HG03457 (cell line): ENCODE data around the gene PI16.
"Not testable (repeated sequence)": the region's sequence is repeated elsewhere in the genome, so short reads cannot be mapped to it uniquely, and the experiment has no call there.

Experiments used
- ATAC-seq: cut with Tn5 transposase; IDR thresholded peaks from one replicate; pipeline ENCODE4 v1.9.1; 2021; ENCODE audit warnings: moderate number of reproducible peaks; ENCODE audit not compliant: unreplicated experiment

The PI16 gene

DNA sequence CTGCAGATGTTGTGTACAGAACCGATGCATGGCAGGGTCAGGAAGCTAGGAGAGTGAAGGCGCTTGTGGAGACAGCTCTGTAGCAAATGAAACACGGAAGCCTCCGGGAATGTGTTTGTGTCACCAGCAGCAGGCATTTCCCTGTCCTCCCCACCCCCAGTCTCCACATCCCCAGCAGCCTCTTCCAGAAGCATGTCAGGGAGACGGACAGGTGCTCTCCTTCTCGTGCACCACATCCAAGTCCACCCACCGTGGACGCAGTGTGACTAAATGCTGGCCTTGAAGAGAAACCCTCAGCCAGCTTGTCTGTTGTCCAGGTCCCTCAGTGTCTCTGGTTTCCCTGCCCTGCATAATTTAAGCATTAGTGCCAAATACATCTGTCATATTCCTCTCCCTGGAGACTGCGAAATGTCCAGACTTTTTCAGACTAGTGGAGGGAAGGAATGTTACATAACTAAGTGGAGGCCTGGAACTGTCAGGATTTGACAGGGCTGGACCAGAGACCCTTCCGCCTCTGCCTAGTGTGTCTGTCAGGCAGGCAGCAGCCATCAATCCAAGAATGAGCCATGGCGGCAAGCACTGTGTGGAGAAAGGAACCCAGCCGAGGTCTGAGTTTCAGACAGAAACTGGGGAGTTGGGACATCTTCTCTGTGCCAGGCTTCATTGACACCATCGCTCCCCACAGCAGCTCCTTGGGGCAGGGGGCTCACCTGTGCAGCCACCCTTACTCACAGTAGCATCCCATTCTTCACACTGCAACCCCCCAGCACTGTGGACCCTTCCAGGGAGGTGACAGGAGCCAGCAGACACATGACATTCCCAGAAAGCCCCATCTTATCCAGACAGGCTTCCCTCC lies 26.6 kb upstream of the PI16 start:
- ATAC-seq = no peak

DNA sequence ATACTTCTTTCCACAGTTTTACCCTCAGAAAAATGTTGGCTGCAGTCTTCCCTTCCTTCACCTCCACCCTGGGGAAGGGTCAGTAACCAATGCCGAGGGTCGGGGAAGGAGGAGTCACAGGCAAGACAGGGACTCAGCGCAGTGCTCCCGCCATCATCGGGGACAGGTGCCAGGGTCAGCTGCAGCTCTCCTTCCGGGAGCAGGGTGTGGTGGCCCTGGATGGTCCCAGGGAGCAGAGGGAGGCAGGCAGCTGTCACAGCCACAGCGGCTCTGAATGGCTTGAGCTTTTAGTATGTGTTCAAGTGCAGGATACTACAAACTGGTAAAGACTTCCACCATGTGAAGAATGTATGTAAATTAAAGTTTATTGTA lies 26.0 kb upstream of the PI16 start:
- no peak for ATAC-seq

DNA sequence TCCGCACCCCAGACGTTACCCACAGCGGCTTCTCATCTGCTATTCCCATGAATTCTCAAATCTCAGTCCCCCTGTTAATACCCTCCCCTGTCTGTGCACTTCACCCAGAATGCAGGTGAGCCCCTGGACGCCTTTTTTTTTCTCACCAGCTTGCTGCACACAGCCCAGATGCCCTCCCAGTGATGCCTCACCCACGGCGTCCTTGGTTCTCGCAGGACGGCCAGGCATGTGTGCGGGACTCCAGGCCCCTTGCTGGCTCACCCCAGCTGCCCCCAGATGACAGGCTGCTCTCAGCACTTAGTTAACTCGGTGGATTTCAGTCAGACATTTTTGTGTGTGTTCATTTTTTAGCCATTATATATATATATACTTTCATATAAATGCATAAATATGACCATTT lies 25.4 kb upstream of the PI16 start:
- no peak for ATAC-seq

DNA sequence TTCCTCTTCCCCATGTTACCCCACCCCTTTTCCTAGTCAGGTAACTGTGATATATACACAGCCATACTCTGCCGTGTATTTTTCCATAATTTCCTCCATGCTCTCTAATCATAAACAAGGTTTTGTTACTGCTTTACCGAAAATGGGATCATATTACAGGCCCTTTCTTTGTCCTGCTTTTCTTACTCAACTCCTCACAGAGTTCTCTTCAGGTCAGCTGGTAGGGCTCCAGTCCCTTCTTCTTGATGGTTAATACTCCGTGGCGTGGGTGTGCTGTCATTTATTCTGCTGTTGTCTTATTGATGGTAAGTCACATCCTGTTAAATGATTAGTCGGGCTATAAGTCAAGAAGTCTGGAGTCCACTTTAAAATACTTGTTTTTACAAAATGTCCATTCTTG lies 24.9 kb upstream of the PI16 start:
- no peak for ATAC-seq

DNA sequence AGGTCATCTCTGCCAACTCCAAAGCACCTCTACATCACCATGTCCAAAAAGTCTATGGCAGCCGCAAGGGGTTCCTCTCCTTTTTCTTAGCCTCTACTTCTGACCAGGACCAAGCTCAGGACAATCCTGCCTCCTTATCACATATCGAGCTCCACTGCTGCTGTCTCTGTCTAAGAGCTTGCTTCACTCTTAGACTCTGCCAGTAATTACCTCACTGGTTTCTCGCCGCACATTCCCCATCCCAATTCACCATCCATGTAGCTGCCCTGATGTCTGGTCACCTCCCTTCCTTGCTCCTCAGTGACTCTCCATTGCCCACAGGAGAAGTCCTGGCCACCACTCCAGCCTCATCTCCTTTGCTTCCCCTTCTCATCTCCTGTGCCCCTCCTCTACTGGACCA lies 24.1 kb upstream of the PI16 start:
- ATAC-seq = no peak

DNA sequence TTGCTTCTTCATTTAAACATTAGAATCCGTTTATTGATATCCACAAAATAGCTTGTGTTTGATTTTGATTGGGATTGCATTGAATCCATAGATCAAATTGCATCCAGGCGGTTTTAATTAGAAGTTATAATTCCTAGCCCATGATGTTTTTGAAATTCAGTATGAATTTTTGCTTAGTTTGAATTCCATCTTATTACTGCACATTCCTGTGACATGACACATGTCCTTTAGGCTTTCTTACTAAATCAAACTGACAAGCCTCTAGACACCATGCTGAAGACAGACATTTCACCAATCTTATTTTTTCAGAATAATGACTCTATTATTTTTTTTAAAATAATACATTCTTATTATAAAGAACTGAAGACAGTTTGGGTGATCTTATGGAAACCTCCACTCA lies 21.4 kb upstream of the PI16 start:
- no peak for ATAC-seq

DNA sequence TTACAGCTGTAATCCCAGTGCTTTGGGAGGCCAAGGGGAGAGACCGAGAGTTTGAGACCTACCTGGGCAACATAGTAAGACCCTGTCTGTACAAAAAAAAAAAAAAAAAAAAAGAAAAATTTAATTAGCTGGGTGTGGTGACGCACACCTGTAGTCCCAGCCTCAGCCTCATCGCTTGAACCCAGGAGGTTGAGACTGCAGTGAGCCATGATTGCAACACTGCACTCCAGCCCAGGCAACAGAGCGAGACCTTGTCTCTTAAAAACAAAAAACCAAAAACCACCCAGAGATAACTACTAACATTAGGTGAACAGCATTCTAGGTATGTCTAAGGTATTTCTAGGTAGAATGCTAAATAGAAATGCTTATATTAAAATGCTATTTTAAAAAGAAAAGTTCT lies 21.0 kb upstream of the PI16 start:
- no peak for ATAC-seq

DNA sequence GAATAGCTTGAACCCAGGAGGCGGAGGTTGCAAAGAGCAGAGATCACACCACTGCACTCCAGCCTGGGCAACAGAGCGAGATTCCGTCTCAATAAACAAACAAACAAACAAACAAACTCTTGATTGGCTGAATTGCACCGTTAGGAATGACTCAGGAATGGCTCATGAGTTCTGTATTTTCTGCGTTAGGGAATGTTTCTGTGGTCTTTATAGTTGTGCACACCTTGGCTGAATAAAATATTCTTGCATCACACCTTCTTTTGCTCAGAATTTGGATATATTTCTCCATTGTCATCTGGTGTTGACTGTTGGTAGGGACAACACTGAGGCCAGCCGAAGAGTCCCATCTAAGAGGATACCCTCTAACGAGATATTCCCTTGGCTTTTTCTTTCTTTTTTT lies 19.6 kb upstream of the PI16 start:
- ATAC-seq = no peak

DNA sequence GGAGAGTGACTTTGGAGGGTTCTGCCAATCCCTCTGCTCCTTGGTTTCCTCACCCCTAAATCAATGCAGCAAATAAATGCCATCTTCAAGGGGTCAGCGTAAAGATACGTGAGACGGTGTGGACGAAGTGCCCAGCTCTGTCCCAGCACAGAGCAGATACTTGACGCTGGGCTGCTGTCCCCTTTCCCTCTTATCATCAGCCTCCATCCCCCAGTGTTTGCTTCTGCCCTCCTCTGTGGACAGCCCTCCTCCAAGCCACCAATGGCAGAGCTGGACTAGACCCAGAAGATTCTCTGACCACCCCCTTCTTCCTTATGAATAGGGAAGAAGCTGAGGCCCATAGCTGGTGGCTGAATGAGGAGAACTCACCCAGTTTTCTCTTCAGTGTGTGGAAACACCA lies 17.7 kb upstream of the PI16 start:
- ATAC-seq = no peak

DNA sequence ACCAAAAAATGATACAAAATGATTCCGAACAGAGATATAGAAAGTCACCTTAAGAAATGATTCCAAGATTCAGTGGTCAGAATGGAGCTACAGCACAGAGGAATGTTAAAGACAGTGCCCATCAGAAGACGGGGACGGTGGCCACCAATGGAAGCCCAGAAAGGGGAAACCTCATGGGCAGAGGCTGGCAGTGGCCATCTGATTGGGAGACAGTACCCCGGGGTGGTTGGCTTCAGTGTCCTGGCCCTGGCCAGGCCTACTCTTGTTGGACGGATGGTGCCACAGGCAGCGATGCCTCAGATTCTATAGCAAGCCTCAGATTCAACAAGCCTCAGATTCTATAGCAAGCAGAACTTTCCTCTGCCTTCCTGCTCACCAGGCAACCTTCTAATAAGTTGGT lies 16.6 kb upstream of the PI16 start:
- ATAC-seq = no peak

DNA sequence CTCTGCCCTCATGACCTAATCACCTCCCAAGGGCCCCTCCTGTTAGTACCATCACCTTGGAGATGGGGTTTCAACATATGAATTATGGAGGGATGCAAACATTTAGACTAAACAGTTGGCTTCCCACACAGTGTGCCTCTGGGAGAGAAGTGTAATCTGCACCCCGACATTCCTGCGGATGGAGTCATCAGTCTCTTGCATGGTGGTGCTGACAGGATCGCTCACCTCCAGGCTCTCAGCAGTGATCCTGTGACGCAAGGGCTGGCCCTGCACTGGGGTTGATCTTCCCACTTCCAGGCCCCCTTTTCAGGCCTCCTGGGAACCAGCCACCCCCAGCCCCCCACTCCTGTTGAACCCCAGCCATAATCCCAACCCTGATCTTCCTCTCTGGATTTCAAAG lies 16.0 kb upstream of the PI16 start:
- no peak for ATAC-seq

DNA sequence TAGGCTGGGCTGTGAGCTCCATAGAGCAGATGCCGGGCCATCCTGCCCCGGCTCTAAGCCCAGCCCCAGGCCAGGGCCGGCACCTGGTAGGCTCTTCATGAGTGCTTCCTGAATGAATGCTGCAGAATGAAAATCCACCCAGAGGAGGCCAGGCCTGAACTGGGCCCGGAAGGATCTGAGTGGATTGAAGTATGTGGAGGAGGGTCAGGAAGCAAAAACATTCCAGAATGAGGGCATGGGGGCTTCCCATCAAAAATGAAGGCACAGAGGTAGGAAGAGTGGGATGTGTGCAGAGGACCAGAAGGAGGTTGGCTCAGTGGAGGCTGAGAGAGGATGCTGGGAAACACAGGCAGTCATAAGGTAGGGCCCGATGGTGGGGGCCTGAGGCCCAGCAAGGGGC lies 15.5 kb upstream of the PI16 start:
- not testable (repeated sequence) for ATAC-seq

DNA sequence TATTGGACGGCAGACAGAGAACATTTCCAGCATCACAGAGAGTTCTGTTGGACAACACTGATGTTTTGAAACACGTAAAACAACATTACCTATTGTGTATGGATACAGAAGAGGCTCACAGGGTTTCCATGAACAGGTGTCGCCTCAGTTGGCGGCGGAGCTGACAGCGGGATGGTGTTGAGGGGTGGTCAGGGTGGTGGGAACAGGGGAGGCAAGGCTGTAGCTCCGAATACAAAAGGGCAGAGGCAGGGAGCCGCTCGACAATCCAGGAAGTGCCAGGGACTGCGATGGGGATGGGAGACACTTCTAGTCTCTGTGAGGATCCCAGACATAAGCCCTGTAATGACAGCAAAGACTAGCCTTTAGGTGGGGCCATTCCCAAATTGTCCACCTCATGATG lies 14.5 kb upstream of the PI16 start:
- ATAC-seq = no peak

DNA sequence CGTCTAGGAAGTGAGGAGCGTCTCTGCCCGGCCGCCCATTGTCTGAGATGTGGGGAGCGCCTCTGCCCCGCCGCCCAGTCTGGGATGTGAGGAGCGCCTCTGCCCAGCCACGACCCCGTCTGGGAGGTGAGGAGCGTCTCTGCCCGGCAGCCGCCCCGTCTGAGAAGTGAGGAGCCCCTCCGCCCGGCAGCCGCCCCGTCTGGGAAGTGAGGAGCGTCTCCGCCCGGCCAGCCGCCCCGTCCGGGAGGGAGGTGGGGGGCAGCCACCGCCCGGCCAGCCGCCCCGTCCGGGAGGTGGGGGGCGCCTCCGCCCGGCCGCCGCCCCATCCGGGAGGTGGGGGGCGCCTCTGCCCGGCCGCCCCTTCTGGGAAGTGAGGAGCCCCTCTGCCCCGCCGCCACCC lies 13.0 kb upstream of the PI16 start:
- ATAC-seq = not testable (repeated sequence)

DNA sequence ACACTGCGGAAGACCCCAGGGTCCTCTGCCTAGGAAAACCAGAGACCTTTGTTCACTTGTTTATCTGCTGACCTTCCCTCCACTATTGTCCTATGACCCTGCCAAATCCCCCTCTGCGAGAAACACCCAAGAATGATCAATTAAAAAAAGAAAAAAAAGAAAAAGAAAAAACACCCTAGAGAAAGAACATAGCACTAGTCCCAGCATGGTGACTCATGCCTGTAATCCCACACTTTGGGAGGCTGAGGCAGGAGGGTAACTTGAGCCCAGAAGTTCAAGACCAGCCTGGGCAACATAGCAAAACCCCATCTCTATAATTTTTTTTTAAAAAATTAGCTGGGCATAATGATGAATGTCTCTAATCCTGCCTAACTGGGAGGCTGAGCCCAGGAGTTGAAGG lies 12.2 kb upstream of the PI16 start:
- not testable (repeated sequence) for ATAC-seq

DNA sequence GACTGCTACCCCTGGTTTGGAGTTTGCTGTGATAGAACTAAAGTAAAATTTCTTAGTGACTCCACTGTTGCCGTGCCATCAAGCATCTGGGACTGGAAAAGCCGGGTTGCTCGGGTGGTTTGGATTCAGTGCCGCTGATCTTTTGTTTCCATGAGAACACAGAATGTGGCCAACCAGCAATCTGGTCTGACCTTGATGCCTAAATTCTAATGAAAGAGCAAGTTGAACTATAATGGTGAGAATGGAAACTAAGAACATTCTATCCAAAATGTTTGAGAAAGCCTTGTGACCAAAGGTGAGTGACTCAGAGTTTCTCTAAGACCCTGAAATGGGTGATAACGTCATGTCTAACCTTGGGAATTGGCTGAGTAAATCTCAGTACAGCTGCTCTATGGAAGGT lies 9.9 kb upstream of the PI16 start:
- no peak for ATAC-seq

DNA sequence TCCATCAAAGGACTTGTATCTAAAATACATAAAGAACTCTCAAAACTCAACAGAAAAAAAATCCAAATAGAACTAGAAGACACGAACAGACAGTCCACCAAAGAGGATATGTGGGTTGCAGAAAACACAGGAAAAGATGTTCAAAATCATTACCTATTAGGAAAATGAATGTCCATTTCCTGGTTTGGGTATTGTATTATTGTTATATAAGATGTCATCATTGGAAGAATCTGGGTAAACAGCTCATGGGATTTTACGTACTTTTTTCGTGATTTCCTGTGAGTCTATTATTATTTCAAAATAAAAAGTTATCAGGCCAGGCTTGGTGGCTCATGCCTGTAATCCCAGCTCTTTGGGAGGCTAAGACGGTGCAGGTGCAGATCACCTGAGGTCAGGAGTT lies 9.2 kb upstream of the PI16 start:
- ATAC-seq = no peak

DNA sequence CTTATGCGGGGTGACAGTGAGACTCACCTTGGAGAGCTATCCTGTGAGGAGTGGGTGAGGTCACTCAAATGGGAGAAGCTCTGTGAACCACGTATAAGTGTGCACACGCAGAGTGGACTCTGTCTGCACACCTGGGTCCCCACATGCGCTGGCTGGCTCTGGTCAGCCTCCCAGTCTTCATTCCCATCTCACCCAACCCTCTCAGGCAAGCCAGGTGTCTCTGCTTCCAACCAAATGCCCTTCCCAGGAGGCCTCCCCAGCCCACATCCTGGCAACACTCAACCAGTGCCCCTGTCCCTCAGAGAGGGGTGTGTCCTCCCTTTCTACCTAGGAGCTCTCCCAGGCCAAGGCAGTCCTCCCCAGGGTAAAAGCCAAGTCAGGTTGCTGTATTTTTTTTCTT lies 8.0 kb upstream of the PI16 start:
- no peak for ATAC-seq

DNA sequence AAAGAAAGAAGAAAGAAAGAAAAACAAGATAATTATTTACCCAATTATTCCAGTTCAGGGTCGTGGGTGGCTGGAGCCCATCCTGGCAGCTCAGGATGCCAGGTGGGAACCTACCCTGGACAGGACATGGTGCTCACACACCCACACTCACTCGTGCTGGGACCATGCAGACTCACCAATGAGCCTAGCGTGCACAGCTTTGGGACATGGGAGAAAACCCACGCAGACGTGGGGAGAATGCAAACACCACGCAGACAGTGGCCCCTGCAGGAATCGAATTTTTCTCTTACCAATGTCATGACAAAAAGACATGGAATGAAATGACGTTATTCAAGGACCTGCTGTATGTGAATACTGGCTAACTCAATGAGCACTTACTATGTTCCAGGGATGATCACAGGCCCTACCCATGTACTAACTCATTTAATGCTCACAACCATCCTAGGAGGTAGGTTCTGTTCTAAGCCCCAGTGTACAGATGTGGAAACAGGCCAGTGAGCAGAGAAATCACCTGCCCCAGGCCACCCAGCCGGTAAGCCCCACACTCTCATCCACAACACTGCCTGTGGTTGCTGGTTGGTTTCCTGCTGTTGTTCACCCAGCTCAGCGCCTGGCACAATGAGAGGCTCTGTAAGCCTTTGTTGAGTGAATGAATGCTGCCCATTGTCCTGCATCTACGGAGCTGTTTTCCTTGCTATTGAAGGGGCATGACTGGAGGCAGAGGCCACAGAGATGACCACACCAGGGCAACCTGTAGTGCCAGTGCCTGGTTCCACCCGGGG lies 6.8 kb upstream of the PI16 start:
- no peak for ATAC-seq

DNA sequence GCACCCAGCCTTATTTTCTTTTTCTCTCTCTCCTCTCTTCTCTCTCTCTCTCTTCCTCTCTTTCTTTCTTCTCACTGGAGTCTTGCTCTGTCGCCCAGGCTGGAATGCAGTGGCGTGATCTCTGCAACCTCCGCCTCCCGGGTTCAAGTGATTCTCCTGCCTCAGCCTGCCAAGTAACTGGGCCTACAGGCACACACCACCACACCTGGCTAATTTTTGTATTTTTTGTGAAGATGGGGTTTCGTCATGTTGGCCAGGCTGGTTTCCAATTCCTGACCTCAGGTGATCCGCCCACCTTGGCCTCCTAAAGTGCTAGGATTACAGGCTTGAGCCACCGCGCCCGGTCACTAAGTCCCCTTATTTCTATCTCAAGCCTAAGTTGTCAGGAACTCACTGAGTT lies 5.5 kb upstream of the PI16 start:
- ATAC-seq = not testable (repeated sequence)

DNA sequence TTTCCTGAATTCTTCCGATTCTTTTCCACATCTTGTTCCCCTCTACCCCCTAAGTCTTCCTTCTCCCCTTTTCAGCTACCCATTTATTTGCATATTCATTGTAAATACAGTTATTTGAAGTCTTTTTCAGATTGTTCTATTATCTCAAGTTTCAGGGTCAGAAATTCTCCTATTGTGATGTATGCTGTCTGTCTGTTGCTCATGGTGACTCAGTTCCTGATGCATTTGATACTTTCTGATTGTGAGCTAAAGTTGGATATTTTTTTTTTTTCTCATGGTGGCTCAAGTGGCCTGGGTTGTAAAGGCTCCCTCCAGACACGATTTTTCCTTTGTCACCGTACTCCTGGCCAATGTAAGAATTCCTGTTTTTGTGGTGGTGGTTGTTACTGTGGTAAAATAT lies 4.9 kb upstream of the PI16 start:
- no peak for ATAC-seq

DNA sequence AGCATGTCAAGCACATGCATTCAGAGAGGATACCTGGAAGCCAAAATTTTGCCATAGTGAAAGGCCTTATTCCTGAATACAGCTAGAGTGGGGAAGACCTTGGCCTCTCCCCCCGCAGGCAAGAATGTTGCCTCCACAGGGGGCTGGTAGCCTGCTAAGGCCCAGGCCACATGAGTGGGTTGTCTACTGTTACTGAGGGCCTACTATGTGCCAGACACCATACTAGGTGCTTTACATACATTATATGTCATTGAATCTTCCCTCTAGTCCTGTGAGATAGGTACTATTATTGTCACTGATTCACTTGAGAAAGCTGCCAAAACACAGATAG lies 642 bp upstream of the PI16 start:
- no peak for ATAC-seq

DNA sequence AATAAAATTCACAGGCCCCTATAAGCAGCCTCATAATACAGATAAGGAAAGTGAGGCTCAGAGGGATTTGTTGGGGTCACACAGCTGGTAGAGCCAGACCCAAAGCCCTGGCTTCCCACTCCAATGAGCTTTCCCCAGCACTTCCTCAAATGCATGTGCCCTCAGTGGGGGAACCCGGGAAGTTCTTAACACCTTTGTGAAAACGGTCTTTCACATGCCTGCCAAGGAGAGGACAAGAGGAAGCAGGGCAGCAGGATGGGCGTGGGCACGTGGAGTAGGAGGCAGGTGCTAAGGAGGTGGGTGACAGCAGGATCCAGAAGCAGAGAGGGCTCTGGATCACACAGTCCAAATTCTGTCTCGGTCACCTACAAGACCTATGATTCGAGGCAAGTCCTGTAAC lies 598 bp downstream of the PI16 start:
- no peak for ATAC-seq
